Amniotic epithelial cell (primary cell): ENCODE measurements around the gene ZNF585A.
"Not testable (repeated sequence)": the region's sequence is repeated elsewhere in the genome, so short reads cannot be mapped to it uniquely, and the experiment has no call there.

Experiments
- DNase-seq: peaks from one replicate; pipeline ENCODE4 v3.0.0-alpha.2; 2010; ENCODE audit warnings: low read depth

The ZNF585A gene

GRCh38 chr19:37172368-37173366, at the start of gene ZNF585A:
Gene ZNF585A, minus strand, starts transcription at chr19:37172695. Its CDS starts 2,785 bp downstream, at chr19:37169910.
- peak; percentile 97 for DNase-seq

GRCh38 chr19:37221136-37221535, 48.6 kb upstream of the ZNF585A start:
- peak; percentile 21 for DNase-seq

GRCh38 chr19:37220383-37220782, 47.9 kb upstream of the ZNF585A start:
- no peak for DNase-seq

GRCh38 chr19:37218592-37218935, 46.1 kb upstream of the ZNF585A start:
- peak; percentile 26 for DNase-seq

GRCh38 chr19:37217775-37218591, 45.5 kb upstream of the ZNF585A start, which contains the start of gene ZNF383:
Gene ZNF383, plus strand, starts transcription at chr19:37218214. Its CDS starts 12,240 bp downstream, at chr19:37230454.
- peak; percentile 90 for DNase-seq

- no peak for DNase-seq
Observed at GRCh38 chr19:37217480-37217774, 44.9 kb upstream of the ZNF585A start.

GRCh38 chr19:37197768-37198167, 25.3 kb upstream of the ZNF585A start:
- no peak for DNase-seq

GRCh38 chr19:37197115-37197514, 24.6 kb upstream of the ZNF585A start:
- not testable (repeated sequence) for DNase-seq

GRCh38 chr19:37195248-37195647, 22.8 kb upstream of the ZNF585A start:
- DNase-seq = not testable (repeated sequence)

- DNase-seq = not testable (repeated sequence)
Observed at GRCh38 chr19:37186071-37186470, 13.6 kb upstream of the ZNF585A start.

- no peak for DNase-seq
Observed at GRCh38 chr19:37165635-37166034, 6.9 kb downstream of the ZNF585A start.

GRCh38 chr19:37160153-37160552, 12.3 kb downstream of the ZNF585A start:
- no peak for DNase-seq

GRCh38 chr19:37148214-37148613, 24.3 kb downstream of the ZNF585A start:
- no peak for DNase-seq

- DNase-seq = no peak
Observed at GRCh38 chr19:37136111-37136510, 36.4 kb downstream of the ZNF585A start.

- no peak for DNase-seq
Observed at GRCh38 chr19:37128821-37129177, 43.7 kb downstream of the ZNF585A start.

GRCh38 chr19:37127999-37128820, 44.3 kb downstream of the ZNF585A start:
- DNase-seq = no peak

- DNase-seq = not testable (repeated sequence)
Observed at GRCh38 chr19:37122093-37122492, 50.4 kb downstream of the ZNF585A start.

GRCh38 chr19:37114001-37114400, 58.5 kb downstream of the ZNF585A start:
- DNase-seq = no peak

- not testable (repeated sequence) for DNase-seq
Observed at GRCh38 chr19:37111753-37112152, 60.7 kb downstream of the ZNF585A start.

GRCh38 chr19:37104135-37104534, 68.4 kb downstream of the ZNF585A start:
- DNase-seq = not testable (repeated sequence)

- DNase-seq = no peak
Observed at GRCh38 chr19:37098570-37098969, 73.9 kb downstream of the ZNF585A start.

- peak; percentile 25 for DNase-seq
Observed at GRCh38 chr19:37095859-37096258, 76.6 kb downstream of the ZNF585A start.
